Measurements from ENCODE around the gene PROX1.

GRCh38 chr1:214012418-214012817 is 24.6 kb downstream of the PROX1 start:
- TF ChIP-seq CTCF (IDR thresholded peaks at IDR 0.05) (no peak), EP300 (IDR thresholded peaks at IDR 0.05) (no peak)
